Ishikawa (cell line): ENCODE measurements around the gene TPRX1.

ENCODE experiments used
- CEBPB ChIP-seq: IDR thresholded peaks from 2 replicates; pipeline ENCODE4 v1.6.1; 2012
- CREB1 ChIP-seq: IDR thresholded peaks from 2 replicates; pipeline ENCODE4 v1.6.1; 2012; ENCODE audit warnings: low read depth
- EGR1 ChIP-seq: IDR thresholded peaks from 2 replicates; pipeline ENCODE4 v1.6.1; 2012
- EP300 ChIP-seq: IDR thresholded peaks from 2 replicates; pipeline ENCODE4 v1.6.1; 2012; ENCODE audit warnings: borderline replicate concordance
- FOXM1 ChIP-seq: IDR thresholded peaks from 2 replicates; pipeline ENCODE4 v1.6.1; 2012; ENCODE audit warnings: low read depth, borderline replicate concordance
- MAX ChIP-seq: IDR thresholded peaks from 2 replicates; pipeline ENCODE4 v1.6.1; 2012
- NFIC ChIP-seq: IDR thresholded peaks from 2 replicates; pipeline ENCODE4 v1.6.1; 2012
- RAD21 ChIP-seq: IDR thresholded peaks from 2 replicates; pipeline ENCODE4 v1.6.1; 2012; ENCODE audit warnings: low read depth
- REST ChIP-seq: IDR thresholded peaks from 2 replicates; pipeline ENCODE4 v1.6.1; 2012; ENCODE audit warnings: low read depth, mild to moderate bottlenecking
- TAF1 ChIP-seq: IDR thresholded peaks from 2 replicates; pipeline ENCODE4 v1.6.1; 2012; ENCODE audit warnings: low read depth, mild to moderate bottlenecking
- TCF12 ChIP-seq: IDR thresholded peaks from 2 replicates; pipeline ENCODE4 v1.6.1; 2012; ENCODE audit warnings: low read depth
- TEAD4 ChIP-seq: IDR thresholded peaks from 2 replicates; pipeline ENCODE4 v1.6.1; 2012
- USF1 ChIP-seq: IDR thresholded peaks from 2 replicates; pipeline ENCODE4 v1.6.1; 2012
- YY1 ChIP-seq: IDR thresholded peaks from 2 replicates; pipeline ENCODE4 v1.6.1; 2012; ENCODE audit warnings: low read depth
- ZBTB7A ChIP-seq: IDR thresholded peaks from 2 replicates; pipeline ENCODE4 v1.6.1; 2012; ENCODE audit warnings: low read depth

Gene TPRX1

DNA sequence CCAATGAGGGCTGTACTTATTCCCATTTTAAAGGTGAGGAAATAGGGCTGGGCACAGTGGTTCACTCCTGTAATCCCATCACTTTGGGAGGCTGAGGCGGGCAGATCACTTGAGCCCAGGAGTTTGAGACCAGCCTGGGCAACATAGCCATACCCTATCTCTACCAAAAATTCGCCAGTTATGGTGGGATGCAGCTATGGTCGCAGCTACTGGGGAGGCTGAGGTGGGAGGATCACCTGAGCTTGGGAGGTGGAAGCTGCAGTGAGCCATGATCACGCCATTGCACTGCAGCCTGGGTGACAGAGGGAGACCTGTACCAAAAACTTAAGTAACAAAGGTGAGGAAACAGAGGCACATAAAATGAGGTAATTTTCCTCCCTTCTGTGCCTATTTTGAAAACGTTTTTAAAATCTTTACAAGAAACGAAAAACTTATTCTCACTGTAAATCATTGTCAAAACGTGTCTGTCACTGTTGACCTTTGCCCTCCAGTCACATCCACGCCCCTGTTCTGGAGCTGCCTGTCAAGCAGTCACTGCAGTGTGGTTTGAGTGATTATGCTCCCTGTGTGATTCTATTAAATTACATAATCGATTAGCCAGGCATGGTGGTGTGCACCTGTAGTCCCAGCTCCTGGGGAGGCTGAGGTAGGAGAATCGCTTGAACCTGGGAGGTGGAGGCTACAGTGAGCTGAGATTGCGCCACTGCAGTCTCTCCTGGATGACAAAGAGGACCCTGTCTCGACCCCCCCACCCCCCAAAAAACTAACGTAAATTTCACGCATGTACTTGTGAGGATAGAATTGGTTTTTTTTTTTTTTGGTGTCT, 46.5 kb downstream of the TPRX1 start:
- no peak for TF ChIP-seq ZBTB7A
- TF ChIP-seq FOXM1: no peak
- no peak for TF ChIP-seq TCF12
- TF ChIP-seq REST: no peak
- TF ChIP-seq NFIC: no peak

DNA sequence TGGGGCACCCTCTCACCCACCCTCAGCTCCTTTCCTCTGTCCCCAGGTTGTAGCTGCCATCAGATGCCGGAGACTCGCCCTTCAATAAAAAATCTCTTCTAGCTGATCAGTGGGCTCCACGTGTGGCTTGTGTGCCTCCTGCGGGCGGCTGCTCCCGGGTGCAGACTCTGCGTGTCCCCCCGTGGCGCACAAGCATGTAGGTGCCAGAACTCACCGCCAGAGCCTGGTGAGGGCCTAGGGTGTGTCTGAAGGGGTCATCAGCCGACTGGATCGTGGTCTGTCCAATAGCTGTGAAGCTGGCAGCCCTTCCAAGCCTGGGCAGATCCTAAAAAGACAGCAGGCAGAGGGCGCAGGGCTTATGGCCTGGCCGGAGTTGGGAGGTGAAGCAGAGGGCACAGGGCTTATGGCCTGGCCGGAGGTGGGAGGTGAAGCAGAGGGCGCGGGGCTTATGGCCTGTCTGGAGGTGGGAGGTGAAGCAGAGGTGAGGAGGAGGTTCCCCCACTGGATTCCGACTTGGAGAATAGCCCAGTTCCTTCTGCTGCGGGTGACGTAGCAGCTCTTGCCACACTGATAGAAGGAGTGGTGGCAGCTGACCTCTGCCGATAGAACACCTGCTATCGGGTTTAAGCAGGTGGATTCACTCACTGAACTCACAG, 47.3 kb downstream of the TPRX1 start:
- TF ChIP-seq ZBTB7A: no peak
- no peak for TF ChIP-seq TEAD4
- TF ChIP-seq CREB1: no peak
- no peak for TF ChIP-seq TAF1
- no peak for TF ChIP-seq REST
- TF ChIP-seq FOXM1: no peak
- no peak for TF ChIP-seq EGR1
- no peak for TF ChIP-seq RAD21
- no peak for TF ChIP-seq MAX
- no peak for TF ChIP-seq CEBPB
- no peak for TF ChIP-seq USF1
- TF ChIP-seq EP300: no peak
- TF ChIP-seq TCF12: no peak
- TF ChIP-seq YY1: no peak
- TF ChIP-seq NFIC: no peak

GRCh38 chr19:47756627-47756929, 47.8 kb downstream of the TPRX1 start:
- no peak for TF ChIP-seq REST

GRCh38 chr19:47755762-47756626, 48.4 kb downstream of the TPRX1 start:
- no peak for TF ChIP-seq ZBTB7A
- TF ChIP-seq CEBPB: no peak
- no peak for TF ChIP-seq EP300
- no peak for TF ChIP-seq USF1
- no peak for TF ChIP-seq REST
- TF ChIP-seq TAF1: no peak
- TF ChIP-seq TEAD4: no peak
- TF ChIP-seq TCF12: no peak
- no peak for TF ChIP-seq FOXM1
- no peak for TF ChIP-seq MAX
- no peak for TF ChIP-seq NFIC
- TF ChIP-seq CREB1: no peak
- no peak for TF ChIP-seq YY1
- no peak for TF ChIP-seq RAD21
- TF ChIP-seq EGR1: no peak
